ENCODE data around the gene C6. TPM values are rescaled to one million over a fixed set of nuclear protein-coding genes. Genes with fewer than 3 reads are reported as not detected.

The C6 gene
- polyA plus RNA-seq, 1 experiment = 0.22 TPM

DNA sequence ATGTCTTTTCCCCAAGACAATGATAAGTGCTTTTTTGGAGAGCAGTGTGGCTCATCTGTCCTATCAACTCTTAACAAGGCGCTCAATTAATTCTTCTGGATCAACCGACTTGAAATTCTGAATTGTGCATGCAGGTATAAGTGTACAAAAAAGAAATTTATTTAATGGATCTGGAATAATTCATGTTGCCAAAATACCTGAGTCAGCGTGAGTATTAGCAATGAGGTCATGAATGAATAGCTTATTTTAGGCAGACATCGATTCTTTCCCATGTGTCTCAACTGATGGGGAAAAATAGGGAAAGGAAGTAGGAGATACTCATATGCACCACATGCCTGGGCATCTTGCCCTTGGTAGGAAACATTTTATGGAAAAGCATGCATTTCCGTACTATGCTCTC lies 68.0 kb downstream of the C6 start:
- H3K4me3 ChIP-seq (ENCODE audit: low read depth, low read length) = no peak overlapping the region
- no peak overlapping the region for H3K27ac ChIP-seq (ENCODE audit: low read depth, low read length)
- H3K9me3 ChIP-seq (ENCODE audit: control insufficient read depth, insufficient read depth, low read length) = no peaks in the 10 kb centered on the region
- TF ChIP-seq, protein P1, sequence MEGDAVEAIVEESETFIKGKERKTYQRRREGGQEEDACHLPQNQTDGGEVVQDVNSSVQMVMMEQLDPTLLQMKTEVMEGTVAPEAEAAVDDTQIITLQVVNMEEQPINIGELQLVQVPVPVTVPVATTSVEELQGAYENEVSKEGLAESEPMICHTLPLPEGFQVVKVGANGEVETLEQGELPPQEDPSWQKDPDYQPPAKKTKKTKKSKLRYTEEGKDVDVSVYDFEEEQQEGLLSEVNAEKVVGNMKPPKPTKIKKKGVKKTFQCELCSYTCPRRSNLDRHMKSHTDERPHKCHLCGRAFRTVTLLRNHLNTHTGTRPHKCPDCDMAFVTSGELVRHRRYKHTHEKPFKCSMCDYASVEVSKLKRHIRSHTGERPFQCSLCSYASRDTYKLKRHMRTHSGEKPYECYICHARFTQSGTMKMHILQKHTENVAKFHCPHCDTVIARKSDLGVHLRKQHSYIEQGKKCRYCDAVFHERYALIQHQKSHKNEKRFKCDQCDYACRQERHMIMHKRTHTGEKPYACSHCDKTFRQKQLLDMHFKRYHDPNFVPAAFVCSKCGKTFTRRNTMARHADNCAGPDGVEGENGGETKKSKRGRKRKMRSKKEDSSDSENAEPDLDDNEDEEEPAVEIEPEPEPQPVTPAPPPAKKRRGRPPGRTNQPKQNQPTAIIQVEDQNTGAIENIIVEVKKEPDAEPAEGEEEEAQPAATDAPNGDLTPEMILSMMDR (IDR thresholded peaks at IDR 0.05; ENCODE audit: low read depth, low read length) = no peak
- no peak for DNase-seq (ENCODE audit: low read depth, low spot score)
- ChIA-PET CTCF (interaction anchor here (0.6 kb wide), 1 partner anchor 38 kb away, joined by 8 read pairs; no protein-coding TSS in a partner anchor), POLR2A (no interaction called here)
- no peaks in the 10 kb centered on the region for H3K27me3 ChIP-seq (ENCODE audit: control insufficient read depth, insufficient read depth, low read length)

DNA sequence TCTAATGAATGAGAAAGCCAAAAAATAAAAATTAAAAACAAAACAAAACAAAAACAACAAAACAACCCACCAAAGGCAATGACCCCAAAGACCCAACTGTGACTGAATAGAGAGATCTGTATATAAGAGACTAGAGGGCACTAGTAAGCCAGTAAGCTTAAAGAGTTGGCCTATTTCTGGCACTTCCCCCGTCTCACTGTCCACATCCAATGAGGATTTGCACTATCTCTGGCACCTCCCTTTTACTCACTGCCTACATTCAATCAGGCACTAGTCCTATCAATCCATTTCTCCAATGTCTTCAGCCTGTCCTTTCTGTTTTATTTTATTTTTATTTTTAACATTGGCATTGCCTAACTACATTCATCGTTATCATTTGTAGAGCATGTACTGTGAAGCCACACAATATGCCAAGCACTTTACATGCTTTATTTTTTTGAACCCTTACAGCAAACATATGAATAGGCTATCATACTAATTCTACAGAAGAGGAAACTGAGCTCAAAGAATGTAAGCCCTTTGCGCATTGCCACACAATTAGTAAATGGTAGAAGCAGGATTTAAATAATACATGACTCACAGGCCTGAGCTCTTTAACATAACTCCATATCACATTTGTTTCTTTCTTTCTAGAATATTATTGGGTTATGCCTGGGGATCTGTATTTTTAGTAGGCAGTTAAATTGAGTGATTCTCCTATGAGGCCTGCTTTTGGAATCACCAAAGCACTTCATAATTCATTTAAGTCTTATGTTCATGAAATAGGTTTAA lies 70.0 kb downstream of the C6 start:
- TF ChIP-seq, protein P1 (IDR thresholded peaks at IDR 0.05; ENCODE audit: low read depth, low read length) = no peak
- Histone ChIP-seq H3K27ac (ENCODE audit: low read depth, low read length) (no peak overlapping the region), H3K27me3 (ENCODE audit: control insufficient read depth, insufficient read depth, low read length) (no peaks in the 10 kb centered on the region), H3K9me3 (ENCODE audit: control insufficient read depth, insufficient read depth, low read length) (peaks cover 2% of the 10 kb centered on the region; the same call in 1 of the 2 replicates), H3K4me3 (ENCODE audit: low read depth, low read length) (no peak overlapping the region)
- ChIA-PET POLR2A (no interaction called here), CTCF (interaction anchor here (1.1 kb wide), 1 partner anchor 239 kb away, joined by 3 read pairs; no protein-coding TSS in a partner anchor)
- DNase-seq (ENCODE audit: low read depth, low spot score) = no peak

DNA sequence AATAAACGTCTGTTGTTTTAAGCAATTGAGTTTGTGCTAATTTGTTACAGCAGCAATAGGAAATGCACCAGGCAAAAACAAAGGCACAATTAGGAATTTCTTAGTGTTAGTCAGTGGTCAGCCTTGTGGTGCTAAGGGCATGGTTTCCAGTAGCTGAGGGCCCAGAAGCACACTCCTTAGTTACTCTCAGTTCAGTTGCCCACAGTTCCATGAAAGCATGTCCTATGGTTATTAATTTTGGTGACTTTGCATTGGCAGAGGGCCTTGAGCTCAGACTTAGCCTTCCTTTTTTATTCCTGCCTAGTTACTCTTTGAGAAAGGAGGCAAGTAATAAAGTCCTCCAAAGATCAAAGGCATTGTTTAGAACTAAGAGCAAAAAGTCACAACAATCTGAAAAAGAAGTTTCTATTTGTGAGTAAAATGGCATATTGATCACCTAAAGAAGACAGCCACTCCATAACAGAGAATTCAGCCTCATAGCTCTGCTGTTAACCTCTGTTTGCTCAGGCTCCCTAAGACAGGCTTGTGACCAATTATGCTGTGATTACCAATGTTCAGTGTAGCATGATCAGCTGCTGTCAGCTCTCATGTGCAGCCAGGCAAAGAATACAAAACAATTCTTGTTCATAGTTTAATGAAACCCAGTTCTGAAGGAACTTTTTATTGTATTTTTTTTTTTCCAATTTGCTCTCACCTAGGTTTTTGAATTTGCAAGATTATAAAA lies 85.2 kb downstream of the C6 start:
- Histone ChIP-seq H3K9me3 (ENCODE audit: control insufficient read depth, insufficient read depth, low read length) (no peaks in the 10 kb centered on the region), H3K4me3 (ENCODE audit: low read depth, low read length) (no peak overlapping the region), H3K27me3 (ENCODE audit: control insufficient read depth, insufficient read depth, low read length) (no peaks in the 10 kb centered on the region), H3K27ac (ENCODE audit: low read depth, low read length) (no peak overlapping the region)
- CTCF ChIA-PET = interaction anchor here (0.7 to 1.1 kb wide), 2 partner anchors 10 to 33 kb away, joined by 3 read pairs; no protein-coding TSS in a partner anchor
- DNase-seq (ENCODE audit: low read depth, low spot score) = no peak
- TF ChIP-seq, protein P1 (IDR thresholded peaks at IDR 0.05; ENCODE audit: low read depth, low read length) = no peak
- POLR2A ChIA-PET = no interaction called here

DNA sequence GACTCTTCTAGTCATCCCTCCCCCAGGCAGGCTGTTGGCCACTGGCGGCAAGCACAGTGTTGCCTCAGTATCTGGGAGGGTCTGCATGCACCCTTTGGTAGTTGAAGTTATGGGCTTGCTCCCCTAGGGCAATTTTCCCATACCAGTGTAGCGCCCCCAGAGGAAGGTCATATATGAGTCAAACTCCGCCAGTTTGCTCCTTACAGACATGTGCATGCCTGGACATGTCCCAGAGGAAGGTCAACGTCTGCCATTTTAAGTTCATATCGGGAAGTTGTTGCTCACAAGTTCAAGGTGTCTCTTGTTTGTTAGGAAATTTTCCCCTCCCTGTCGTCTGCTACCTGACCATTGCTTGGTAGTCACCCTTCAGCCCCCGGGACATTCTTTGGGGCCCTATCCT lies 90.9 kb downstream of the C6 start:
- DNase-seq (ENCODE audit: low read depth, low spot score) = no peak
- Histone ChIP-seq H3K27ac (ENCODE audit: low read depth, low read length) (no peak overlapping the region), H3K27me3 (ENCODE audit: control insufficient read depth, insufficient read depth, low read length) (no peaks in the 10 kb centered on the region), H3K4me3 (ENCODE audit: low read depth, low read length) (no peak overlapping the region), H3K9me3 (ENCODE audit: control insufficient read depth, insufficient read depth, low read length) (no peaks in the 10 kb centered on the region; the same call in 1 of the 2 replicates)
- ChIA-PET CTCF (no interaction called here), POLR2A (no interaction called here)
- TF ChIP-seq, protein P1 (IDR thresholded peaks at IDR 0.05; ENCODE audit: low read depth, low read length) = no peak

DNA sequence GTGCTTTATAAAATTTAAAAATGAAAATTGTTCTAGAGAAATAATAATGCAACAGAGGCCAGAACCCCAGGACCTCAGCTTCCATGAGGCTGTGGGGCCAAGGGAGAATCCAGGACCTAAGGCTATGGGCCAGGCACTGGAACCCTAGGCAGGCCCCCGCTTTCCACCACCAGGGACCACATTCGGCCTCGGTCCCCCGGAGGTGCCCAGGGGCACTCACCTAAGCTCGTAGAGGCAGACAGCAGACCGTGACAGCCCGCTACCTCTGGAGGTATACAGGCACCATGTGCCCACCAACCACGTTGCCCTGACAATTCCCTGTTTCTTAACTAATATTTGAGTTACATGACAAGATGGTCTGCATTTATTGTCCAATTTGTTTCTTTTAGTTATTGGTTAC lies 92.7 kb downstream of the C6 start:
- no peaks in the 10 kb centered on the region; the same call in 1 of the 2 replicates for H3K9me3 ChIP-seq (ENCODE audit: control insufficient read depth, insufficient read depth, low read length)
- CTCF ChIA-PET = interaction anchor here (2.1 kb wide), 1 partner anchor 216 kb away, joined by 7 read pairs; no protein-coding TSS in a partner anchor
- TF ChIP-seq, protein P1 (IDR thresholded peaks at IDR 0.05; ENCODE audit: low read depth, low read length) = no peak
- POLR2A ChIA-PET = no interaction called here
- DNase-seq (ENCODE audit: low read depth, low spot score) = no peak
- no peak overlapping the region for H3K4me3 ChIP-seq (ENCODE audit: low read depth, low read length)
- no peak overlapping the region for H3K27ac ChIP-seq (ENCODE audit: low read depth, low read length)
- no peaks in the 10 kb centered on the region for H3K27me3 ChIP-seq (ENCODE audit: control insufficient read depth, insufficient read depth, low read length)

All from AG04450 (cell line).